Stimulated activated CD8-positive, alpha-beta memory T cell treated with anti-CD3 and anti-CD28 coated beads, Interleukin-15, amount 100 ng/mL, for 48 hours (primary cell): ENCODE results near the gene SERPINA5.

Source experiments
- DNase-seq, 2 donors: peaks; one replicate each; pipeline ENCODE4 v3.0.0-alpha.2; 2020; ENCODE audit warnings: low read depth in 2 of 2

Gene SERPINA5

GRCh38 chr14:94550041-94550440, 31.2 kb upstream of the SERPINA5 start:
- DNase-seq, result no peak

- no peak for DNase-seq
These were observed 25.2 kb upstream of the SERPINA5 start for GRCh38 chr14:94555991-94556390.

GRCh38 chr14:94557327-94557726, 23.9 kb upstream of the SERPINA5 start:
- no peak for DNase-seq

GRCh38 chr14:94558842-94559241, 22.4 kb upstream of the SERPINA5 start:
- no peak for DNase-seq

GRCh38 chr14:94559638-94560290, 21.5 kb upstream of the SERPINA5 start:
- DNase-seq, result no peak

- DNase-seq, result no peak
These were observed 20.9 kb upstream of the SERPINA5 start for GRCh38 chr14:94560291-94560665.

GRCh38 chr14:94560751-94561655, 20.2 kb upstream of the SERPINA5 start, which contains the start of gene SERPINA4:
Gene SERPINA4 (plus strand): TSS chr14:94561442. CDS start chr14:94563483, 2,041 bp downstream.
- no peak for DNase-seq

- DNase-seq, result no peak
These were observed 19.6 kb upstream of the SERPINA5 start for GRCh38 chr14:94561656-94562010.

- no peak for DNase-seq
These were observed 19.2 kb upstream of the SERPINA5 start for GRCh38 chr14:94562022-94562421.

GRCh38 chr14:94562941-94563883, 18.0 kb upstream of the SERPINA5 start:
- DNase-seq, result no peak

- DNase-seq, result no peak
These were observed 16.8 kb upstream of the SERPINA5 start for GRCh38 chr14:94564381-94564780.

- no peak for DNase-seq
These were observed 13.0 kb upstream of the SERPINA5 start for GRCh38 chr14:94568186-94568585.

GRCh38 chr14:94569381-94570001, 11.7 kb upstream of the SERPINA5 start:
- DNase-seq, result no peak

GRCh38 chr14:94570002-94570400, 11.2 kb upstream of the SERPINA5 start:
- DNase-seq, result no peak

- no peak for DNase-seq
These were observed 10.8 kb upstream of the SERPINA5 start for GRCh38 chr14:94570440-94570839.

GRCh38 chr14:94571395-94571794, 9.8 kb upstream of the SERPINA5 start:
- DNase-seq, result no peak

- DNase-seq, result no peak
These were observed 9.3 kb upstream of the SERPINA5 start for GRCh38 chr14:94571950-94572349.

- DNase-seq, result no peak
These were observed 8.5 kb upstream of the SERPINA5 start for GRCh38 chr14:94572637-94573303.

GRCh38 chr14:94573475-94574277, 7.5 kb upstream of the SERPINA5 start:
- no peak for DNase-seq

- DNase-seq, result no peak
These were observed 6.9 kb upstream of the SERPINA5 start for GRCh38 chr14:94574336-94574735.
